ENCODE data around the gene SKAP1. TPM values are rescaled to one million over a fixed set of nuclear protein-coding genes. Genes with fewer than 3 reads are reported as not detected.

The SKAP1 gene
- total and polyA plus RNA-seq, 2 of the 13 experiments (the other 11 are each of a cell fraction or from before 2014, with no cell fraction given): 0.21 TPM; not detected in 1

DNA sequence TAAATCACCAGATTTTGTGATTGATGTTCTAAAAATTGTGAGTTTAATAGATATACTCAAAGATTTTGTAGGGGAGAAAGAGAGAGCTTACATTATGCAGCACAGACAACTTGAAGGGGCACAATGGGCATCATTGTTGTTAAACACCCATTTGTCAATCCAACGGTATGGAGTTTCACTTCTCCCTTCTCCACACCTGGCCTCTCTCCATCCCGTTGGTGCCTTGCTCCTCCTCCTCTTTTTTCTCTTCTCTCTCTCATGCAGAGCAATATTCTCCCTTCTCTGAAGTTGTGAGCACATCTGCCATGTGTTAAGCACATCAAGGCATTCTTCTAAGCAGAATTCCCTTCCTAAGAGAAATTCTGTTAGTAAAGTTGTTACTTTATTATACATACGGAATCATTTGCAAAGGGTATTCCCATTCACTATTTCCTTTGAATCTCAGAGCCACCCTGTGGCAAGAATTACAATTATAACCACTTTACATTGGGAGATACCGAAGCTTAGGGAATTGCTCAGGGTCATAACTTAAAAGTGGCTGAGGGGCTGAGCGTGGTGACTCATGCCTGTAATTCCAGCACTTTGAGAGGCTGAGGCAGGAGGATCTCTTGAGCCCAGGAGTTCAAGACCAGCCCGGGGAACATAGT is 40.5 kb upstream of the SKAP1 start:
- CTCF ChIA-PET (ENCODE audit: low intra/inter-chr PET ratio, low total read pairs): no interaction called here
- Histone ChIP-seq H3K9ac (ENCODE audit: insufficient read depth, low read depth, low read length) (no peak overlapping the region), H3K36me3 (replicated peaks in 1 of 2; ENCODE audit: control insufficient read depth in 1 of 2, insufficient read depth in 2 of 2, low read length in 2 of 2) (no peaks in the 10 kb centered on the region), H3K4me2 (ENCODE audit: low read depth, low read length) (no peak overlapping the region), H2AFZ (ENCODE audit: low read length) (no peak overlapping the region), H3K4me1 (ENCODE audit: insufficient read depth, low read length) (no peaks in the 10 kb centered on the region), H3K9me3 (ENCODE audit: low read length) (no peaks in the 10 kb centered on the region), H4K20me1 (ENCODE audit: insufficient read depth, low read length) (no peaks in the 10 kb centered on the region), H3K27me3 (ENCODE audit: control insufficient read depth in 1 of 2, insufficient read depth in 2 of 2, low read length in 2 of 2) (peaks cover 0 to 30% of the 10 kb centered on the region in 2 experiments; a peak in 2 of 5 replicates), H3K4me3 (replicated peaks in 1 of 3; ENCODE audit: insufficient read depth in 1 of 3, low read depth in 2 of 3, low read length in 3 of 3) (no peak overlapping the region), H3K27ac (ENCODE audit: extremely low read length, insufficient read depth, low read length) (no peak overlapping the region), H3K79me2 (ENCODE audit: insufficient read depth, low read length) (no peaks in the 10 kb centered on the region)
- POLR2A ChIA-PET: no interaction called here
- ATAC-seq: no peak
- in situ Hi-C loops (cut with HindIII; ENCODE audit: extremely low pct_ligation_motif_present, low pct_unique_long_range_greater_than_20kb): no loop called here
- no TSS peak for BruUV-seq (replicated peaks)
- no peak for DNase-seq (ENCODE audit: low spot score)
- no peak for FAIRE-seq
- intact Hi-C loops (cut with micrococcal nuclease; ENCODE audit: unreplicated experiment): no loop called here
- TF ChIP-seq PAWR (CRISPR knock-in tag; IDR thresholded peaks at IDR 0.05; ENCODE audit: borderline replicate concordance) (no peak), PATZ1 (CRISPR knock-in tag; IDR thresholded peaks at IDR 0.05) (no peak), TARDBP (CRISPR knock-in tag; IDR thresholded peaks at IDR 0.05) (no peak), ZNF614 (CRISPR knock-in tag; IDR thresholded peaks at IDR 0.05; ENCODE audit: borderline replicate concordance) (no peak), ZNF383 (CRISPR knock-in tag; IDR thresholded peaks at IDR 0.05; ENCODE audit: borderline replicate concordance) (no peak), HDAC1 (CRISPR knock-in tag; IDR thresholded peaks at IDR 0.05) (no peak), FLYWCH1 (CRISPR knock-in tag; IDR thresholded peaks at IDR 0.05) (no peak)
- under 1% methylated on average over 6 of the region's 6 CpGs for WGBS (ENCODE audit: low lambda C conversion rate)

Measured in HepG2 (cell line).